Lung (tissue), 12 donors: ENCODE results near the gene KIF26B. TPM values are rescaled to one million over a fixed set of nuclear protein-coding genes. Genes with fewer than 3 reads are reported as not detected.

Source experiments
- ATAC-seq: fragments of 200-7000 bp; cut with Tn5 transposase; one replicate; pipeline ENCODE4 v1.9.1; 2020; ENCODE audit warnings: moderate number of reproducible peaks; ENCODE audit not compliant: insufficient read depth, low FRiP score
- DNase-seq, 3 donors: peaks; one replicate each; pipeline ENCODE4 v3.0.0-alpha.2; 2013 to 2017
- H3K27ac ChIP-seq, 2 donors: one replicate each; pipeline ENCODE4 v1.5.1; 2013; ENCODE audit warnings: mild to moderate bottlenecking in 2 of 2, moderate library complexity in 2 of 2, control low read depth in 1 of 2, inconsistent platforms in 1 of 2, low read depth in 1 of 2, low read length in 1 of 2
- H3K27me3 ChIP-seq, 3 donors: one replicate each; pipeline ENCODE4 v1.5.1; 2013; ENCODE audit warnings: low read length in 2 of 3; ENCODE audit not compliant: control insufficient read depth in 3 of 3, insufficient read depth in 3 of 3
- H3K36me3 ChIP-seq, 4 donors: one replicate each; pipeline ENCODE4 v1.5.1; 2013; ENCODE audit warnings: low read length in 4 of 4, mild to moderate bottlenecking in 1 of 4, moderate library complexity in 1 of 4; ENCODE audit not compliant: control insufficient read depth in 4 of 4, insufficient read depth in 4 of 4
- H3K4me1 ChIP-seq, 5 donors: one replicate each; pipeline ENCODE4 v1.5.1; 2013; ENCODE audit warnings: low read length in 5 of 5, mild to moderate bottlenecking in 2 of 5, moderate library complexity in 1 of 5; ENCODE audit not compliant: control insufficient read depth in 5 of 5, insufficient read depth in 5 of 5
- H3K4me3 ChIP-seq: one replicate; pipeline ENCODE4 v1.5.1; 2013; ENCODE audit warnings: mild to moderate bottlenecking, control low read depth, moderate library complexity
- H3K9ac ChIP-seq, 2 donors: one replicate each; pipeline ENCODE4 v1.5.1; 2013; ENCODE audit warnings: low read length in 2 of 2, control low read depth in 1 of 2; ENCODE audit not compliant: insufficient read depth in 1 of 2
- H3K9me3 ChIP-seq, 4 donors: one replicate each; pipeline ENCODE4 v1.5.1; 2013; ENCODE audit warnings: low read length in 3 of 4, mild to moderate bottlenecking in 1 of 4, moderate library complexity in 1 of 4; ENCODE audit not compliant: control insufficient read depth in 4 of 4, insufficient read depth in 3 of 4
- CTCF ChIP-seq: IDR thresholded peaks from 2 replicates; pipeline ENCODE4 v1.5.1; 2012; ENCODE audit warnings: mild to moderate bottlenecking; ENCODE audit errors: control extremely low read depth, extremely low read depth
- WGBS, 2 donors: extraction: QIAGEN DNeasy Blood & Tissue Kit; methylation state at CpG; one replicate each; pipeline ENCODE4 v1.1.7; 2013; 5-methylcytosine and 5-hydroxymethylcytosine counted together
- polyA plus RNA-seq, 2 donors: library from polyadenylated mRNA; stranded (reverse); fragments of 200-250 nt; gene quantifications; one replicate each; pipeline ENCODE4 v1.2.1, GENCODE V29; 2013
- total RNA-seq, 2 donors: library from RNA; depleted of rRNA in 1 of 2; stranded (reverse); fragments of >200 nt in 1 of 2; gene quantifications; one replicate each; pipeline ENCODE4 v1.2.1, GENCODE V29; 2014 to 2021
- donor health status: control.
- donor health status: control.
- donor health status: Bipolar disorder and iron deficiency.
- donor health status: healthy.
- donor health status: DM: yes; HTN: yes; CAD: no.

Gene KIF26B
- total and polyA plus RNA-seq, 4 donors, result 0.61 to 6.7 (median 2.2) TPM

- ATAC-seq (no peak), DNase-seq (no peak)
- no peak overlapping the region for H3K9ac ChIP-seq
- TF ChIP-seq CTCF, result no peak
- no peaks in the 10 kb centered on the region for H3K27me3 ChIP-seq
- no peaks in the 10 kb centered on the region for H3K9me3 ChIP-seq
- no peaks in the 10 kb centered on the region for H3K36me3 ChIP-seq
- H3K4me1 ChIP-seq, result peaks cover 0 to 9% (median 0%) of the 10 kb centered on the region in 5 donors
- no peak overlapping the region for H3K4me3 ChIP-seq
- 79 to 85% methylated on average over 3 of the region's 3 CpGs for WGBS, 2 donors
- no peak overlapping the region for H3K27ac ChIP-seq
Observed at GRCh38 chr1:245197121-245197520, 42.3 kb downstream of the KIF26B start.

DNA sequence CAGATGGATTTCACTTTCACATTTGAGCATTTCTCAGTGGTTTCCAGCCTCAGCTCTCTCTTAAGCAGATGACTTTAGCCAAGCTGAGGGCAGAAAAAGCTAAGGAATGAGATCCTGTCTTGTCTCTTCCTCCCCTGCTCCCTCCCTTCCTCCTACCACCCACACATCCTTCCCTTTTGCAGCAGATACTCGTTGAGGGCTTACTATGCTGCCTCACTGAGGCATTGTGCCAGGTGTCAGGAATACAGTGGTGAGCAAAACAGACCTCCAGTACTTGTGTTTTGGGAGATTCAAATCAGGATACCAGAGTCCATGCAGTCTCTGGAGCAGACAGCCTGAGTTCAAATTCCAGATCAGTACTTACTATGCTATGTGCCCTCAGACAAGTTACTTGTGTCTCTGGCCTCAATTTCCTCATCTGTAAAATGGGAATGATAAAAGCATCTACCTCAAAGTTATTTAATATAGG, 43.2 kb downstream of the KIF26B start:
- no peak overlapping the region for H3K9ac ChIP-seq
- H3K4me3 ChIP-seq, result no peak overlapping the region
- H3K27me3 ChIP-seq, result no peaks in the 10 kb centered on the region
- ATAC-seq (no peak), DNase-seq (peak in 2 of 3 donors; percentile 19 to 25)
- H3K4me1 ChIP-seq, result peaks cover 0 to 9% (median 0%) of the 10 kb centered on the region in 5 donors
- H3K27ac ChIP-seq, result no peak overlapping the region
- 2 to 7% methylated on average over 1 of the region's 1 CpG for WGBS, 2 donors
- H3K36me3 ChIP-seq, result no peaks in the 10 kb centered on the region
- no peaks in the 10 kb centered on the region for H3K9me3 ChIP-seq
- no peak for TF ChIP-seq CTCF

- WGBS, 2 donors, result 41 to 46% methylated on average over 11 to 12 of the region's 12 CpGs
- Histone ChIP-seq H3K9me3 (no peaks in the 10 kb centered on the region), H3K36me3 (no peaks in the 10 kb centered on the region), H3K4me3 (no peak overlapping the region), H3K27ac (no peak overlapping the region), H3K4me1 (peaks cover 0 to 9% (median 0%) of the 10 kb centered on the region in 5 donors), H3K27me3 (no peaks in the 10 kb centered on the region), H3K9ac (no peak overlapping the region)
- no peak for TF ChIP-seq CTCF
- ATAC-seq (no peak), DNase-seq (no peak)
Observed at GRCh38 chr1:245198748-245199516, 44.1 kb downstream of the KIF26B start.
